Measurements from ENCODE around the gene ZNF17.
A peak's percentile ranks its signal among the peaks of the same experiment; 100 is the strongest.

ZNF17 gene

DNA sequence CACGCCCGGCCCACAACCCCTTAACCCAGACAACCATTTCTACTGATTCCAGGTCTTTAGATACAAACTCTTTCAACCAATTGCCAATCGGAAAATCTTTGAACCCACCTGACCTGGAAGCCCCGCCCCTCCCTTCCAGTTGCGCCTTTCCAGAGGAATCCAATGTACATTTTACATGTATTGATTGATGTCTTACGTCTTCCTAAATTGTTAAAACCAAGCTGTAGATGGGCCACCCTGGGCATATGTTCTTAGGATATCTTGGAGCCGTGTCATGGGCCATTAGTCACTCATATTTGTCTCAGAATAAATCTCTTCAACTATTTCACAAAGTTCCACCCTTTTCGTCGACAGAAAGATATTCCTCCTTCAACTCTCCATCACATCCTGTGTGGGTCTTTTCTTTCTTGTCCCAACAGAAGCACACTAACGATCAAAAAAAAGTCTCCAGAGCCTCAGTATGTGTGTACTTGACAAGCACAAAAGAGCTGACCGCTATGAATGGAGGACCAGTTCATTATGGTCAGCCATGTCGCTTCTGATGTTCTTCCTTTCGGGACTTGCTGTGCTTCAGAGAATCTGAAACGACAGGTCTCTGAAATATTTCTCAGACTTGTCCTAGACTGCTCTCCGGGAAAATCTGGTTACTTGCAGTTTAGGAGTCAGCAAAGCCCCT, 23.6 kb downstream of the ZNF17 start:
- no peak for DNase-seq

DNA sequence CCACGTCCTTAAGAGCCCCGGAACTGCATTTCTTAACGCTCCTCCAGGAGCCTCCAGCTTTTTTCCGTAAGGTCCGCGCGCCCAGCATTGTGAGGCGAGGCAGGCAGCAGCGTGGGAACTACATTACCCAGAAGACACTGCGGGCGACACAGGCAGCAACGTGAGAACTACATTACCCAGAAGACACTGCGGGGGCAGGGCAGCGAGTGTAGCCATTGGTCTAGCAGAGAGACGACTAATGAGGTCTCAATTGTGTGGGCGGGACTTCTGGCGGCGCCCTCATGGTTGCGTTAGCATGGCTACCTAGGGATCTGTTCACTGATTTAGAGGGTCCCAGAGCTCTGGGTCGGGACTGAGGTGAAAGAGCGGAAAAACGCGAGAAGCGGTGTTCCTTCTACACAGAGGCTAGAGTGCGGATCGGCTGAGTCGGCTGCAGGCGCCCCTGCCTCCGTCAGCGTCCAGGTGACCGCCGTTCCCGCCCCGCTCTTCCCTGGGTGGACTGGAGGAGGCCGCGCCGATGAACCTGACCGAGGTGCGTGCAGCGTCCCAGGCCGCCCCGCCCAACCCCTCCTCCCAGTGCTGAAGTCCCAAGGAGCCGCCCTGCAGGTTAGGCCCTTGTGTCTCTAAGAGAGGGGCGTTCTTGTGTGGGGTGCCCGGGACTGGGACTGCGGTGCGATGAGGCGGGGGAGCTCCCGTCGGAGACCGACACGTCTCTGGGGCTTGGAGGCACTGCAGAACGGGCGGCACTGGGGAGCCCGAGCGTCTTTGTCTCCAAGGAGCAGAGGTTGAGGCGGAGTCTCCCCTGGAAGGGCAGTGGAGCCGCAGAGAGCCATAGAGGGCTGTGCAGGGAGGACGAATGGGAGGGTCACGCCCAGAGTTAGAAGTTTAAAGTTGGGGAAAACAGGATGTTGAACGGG, 24.4 kb downstream of the ZNF17 start, which contains the start of gene ZNF749:
ZNF749 (plus strand) TSS at position 264 of the 917 bp plus-strand sequence; CDS start at position 518, 254 bp downstream.
- peak; percentile 87 to 98 (median 96) for DNase-seq

DNA sequence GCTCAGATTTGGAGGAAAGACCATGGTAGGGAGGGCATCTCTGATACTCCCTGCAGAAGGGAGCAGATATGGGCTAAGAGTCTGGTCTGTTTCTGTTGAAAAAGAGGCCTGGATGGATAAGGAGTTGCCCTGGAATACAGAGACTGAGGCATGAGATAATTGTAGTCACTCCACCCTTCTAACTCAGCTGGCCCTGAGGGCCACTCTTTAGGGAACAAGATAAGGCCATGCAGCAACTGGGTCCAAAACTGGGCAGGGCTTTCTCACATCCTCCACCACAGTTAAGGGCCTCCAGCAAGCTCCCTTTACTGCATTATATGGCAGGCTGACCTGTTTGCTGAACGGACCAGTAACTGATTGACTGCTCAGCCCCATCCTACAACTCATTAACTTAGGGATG, 25.5 kb downstream of the ZNF17 start:
- DNase-seq: no peak

DNA sequence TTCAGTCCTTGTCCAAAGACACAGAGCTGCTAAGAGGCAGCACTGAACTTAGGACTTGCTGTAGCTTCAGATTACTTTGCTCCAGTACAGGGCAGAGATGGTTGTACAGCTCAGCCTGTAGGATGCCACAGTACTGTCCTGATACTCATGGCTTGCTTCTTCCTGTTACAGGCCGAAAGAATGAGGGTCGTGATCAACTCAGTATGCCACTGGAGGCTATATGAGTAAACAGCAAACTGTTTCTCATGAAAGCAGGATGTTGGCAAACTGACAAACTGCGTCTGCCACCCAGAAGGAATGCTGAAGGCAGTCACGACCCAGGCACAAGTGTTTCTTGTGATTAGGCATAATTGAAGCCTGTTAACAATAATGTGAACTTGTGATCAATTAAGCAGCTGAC, 27.0 kb downstream of the ZNF17 start:
- DNase-seq: no peak

DNA sequence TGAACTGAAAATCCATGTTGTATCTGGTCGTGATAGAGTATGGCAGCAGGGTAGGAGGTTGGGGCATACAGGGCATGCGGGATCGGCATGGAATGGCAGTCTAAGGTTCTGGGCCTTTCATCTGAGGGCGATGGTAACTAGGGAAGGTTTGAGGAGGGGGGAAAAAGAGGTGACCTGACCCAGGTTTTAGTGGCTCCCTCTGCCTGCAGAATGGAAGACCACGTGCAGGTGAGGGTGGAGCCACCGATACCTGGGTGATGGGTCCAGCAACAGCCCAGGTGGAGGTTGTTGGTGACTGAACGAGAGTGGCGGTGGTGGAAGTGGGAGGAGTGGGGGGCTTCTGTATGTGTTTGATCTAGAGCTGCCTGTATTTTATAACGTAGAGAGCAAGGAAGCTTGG, 28.0 kb downstream of the ZNF17 start:
- DNase-seq: no peak

DNA sequence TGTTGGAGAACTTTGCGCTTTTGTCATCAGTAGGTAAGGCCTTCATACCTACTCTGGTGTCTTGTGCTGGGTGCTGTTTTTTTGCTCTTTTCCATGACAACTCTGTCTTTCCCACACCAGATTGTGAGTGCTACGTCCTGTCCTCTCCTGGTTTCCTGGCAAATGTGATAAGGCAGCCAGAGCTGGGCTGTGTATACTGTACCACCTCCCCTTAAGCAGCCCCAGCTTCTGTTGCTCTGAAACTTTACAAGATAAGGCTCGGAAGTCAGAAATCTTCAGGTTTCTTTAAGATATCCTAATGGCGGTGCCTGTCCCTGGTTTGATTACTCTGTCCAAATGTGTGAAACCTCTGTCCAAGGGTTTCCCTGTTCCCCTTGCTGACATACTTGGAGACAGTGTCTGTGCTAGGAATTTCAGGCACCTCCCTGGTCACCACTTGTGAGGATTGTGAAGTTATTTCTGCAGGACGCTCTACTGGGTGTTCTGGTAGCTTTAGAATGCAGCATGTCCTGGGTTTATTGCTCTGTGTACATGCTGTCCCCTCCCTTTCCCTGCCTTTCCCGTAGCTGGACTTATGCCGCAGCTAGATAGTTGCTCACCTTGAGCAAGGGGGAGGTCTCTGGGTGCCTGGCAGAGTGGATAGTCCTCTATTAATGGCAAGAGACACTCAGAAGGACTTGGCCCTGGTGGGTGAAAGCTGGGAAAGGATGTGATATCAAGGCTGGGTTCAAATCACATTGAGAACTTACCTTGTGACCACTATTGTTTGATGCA, 31.2 kb downstream of the ZNF17 start:
- DNase-seq: no peak

DNA sequence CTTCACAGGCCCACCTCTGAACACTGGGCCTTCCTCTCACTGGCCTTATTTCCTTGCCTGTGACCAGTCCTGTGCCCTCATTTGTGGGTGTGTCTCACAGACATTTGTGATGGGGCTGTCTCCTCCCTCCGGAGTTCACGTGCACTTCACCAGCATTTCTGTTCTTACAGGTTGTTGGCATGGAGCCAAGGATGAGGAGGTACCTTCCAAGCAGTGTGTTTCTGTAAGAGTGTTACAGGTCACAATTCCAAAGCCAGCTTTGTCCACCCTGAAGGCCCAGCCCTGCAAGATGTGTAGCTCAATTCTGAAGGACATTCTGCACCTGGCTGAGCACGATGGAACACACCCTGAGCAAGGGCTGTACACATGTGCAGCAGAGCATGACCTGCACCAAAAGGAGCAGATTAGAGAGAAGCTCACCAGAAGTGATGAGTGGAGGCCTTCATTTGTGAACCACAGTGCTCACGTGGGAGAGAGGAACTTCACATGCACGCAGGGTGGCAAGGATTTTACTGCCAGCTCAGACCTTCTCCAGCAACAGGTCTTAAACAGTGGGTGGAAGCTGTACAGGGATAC, 32.2 kb downstream of the ZNF17 start:
- no peak for DNase-seq

DNA sequence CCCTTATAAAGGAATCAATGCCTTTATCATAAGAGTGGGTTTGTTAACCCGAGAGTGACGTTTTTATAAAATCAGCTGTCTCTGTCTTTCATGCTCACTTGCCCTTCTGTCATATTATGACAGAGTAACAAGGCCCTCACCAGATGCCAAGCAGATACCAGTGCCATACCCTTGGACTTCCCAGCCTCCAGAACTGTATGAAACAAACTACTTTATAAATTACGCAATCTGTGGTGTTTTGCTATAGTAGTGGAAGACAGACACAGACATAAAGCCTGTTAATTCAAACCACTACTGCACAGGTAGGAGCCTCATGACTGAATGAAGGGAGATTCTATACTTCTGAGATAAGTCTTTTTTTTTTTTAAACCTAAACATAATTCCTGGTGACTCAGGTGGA, 41.3 kb downstream of the ZNF17 start:
- no peak for DNase-seq

DNA sequence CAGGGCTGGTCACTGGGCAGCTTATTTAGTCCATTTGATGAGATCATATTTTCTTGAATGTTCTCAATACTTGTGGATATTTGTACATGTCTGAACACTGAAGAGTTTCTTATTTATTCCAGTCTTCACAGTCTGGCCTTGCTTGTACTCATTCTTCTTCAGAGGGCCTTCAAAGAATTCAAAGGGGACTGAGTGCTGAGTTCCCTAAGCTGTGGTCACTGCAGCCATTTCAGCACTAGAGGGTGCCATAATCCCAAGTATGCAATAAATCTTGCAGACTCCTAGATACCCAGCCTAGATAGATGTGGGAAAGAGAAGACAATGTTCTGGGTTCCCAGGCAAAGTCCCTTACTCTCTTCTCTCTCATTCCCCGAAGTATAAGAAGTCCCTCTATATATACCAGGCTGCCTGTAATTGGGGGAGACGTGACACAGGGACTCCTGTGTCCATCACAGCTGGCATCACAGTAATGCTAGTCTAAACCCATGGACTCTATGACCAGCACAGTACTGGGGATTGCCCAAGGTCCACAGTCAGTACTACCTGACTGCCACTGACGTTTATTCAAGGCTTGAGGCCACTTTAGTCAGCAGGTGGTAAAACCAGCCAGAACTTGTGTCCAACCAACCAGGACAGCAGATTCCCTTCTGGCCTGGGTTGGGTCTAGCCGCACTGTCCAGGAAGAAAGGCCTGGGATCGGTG, 54.9 kb downstream of the ZNF17 start:
- peak in 1 of 6 experiments; percentile 5 for DNase-seq

DNA sequence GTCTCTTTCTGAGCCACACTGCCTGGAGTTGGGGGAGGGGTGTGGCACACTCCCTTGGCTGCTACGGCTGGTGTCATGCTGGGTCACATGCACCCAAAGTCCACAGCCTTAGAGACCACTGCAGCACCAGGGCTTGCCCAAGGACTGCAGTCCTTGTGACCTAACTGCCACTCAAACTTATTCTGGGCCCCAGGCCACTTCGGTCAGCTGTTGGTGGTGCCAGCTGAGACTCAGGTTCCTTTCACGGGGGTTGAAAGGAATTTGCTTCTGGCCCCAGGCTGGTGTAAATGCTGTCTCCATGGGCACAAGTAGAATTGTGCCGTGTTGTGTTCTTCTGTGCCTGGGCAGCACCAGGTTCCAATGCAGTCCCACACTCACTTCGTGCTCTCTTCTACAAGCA, 55.5 kb downstream of the ZNF17 start:
- no peak for DNase-seq

All from stimulated activated naive CD4-positive, alpha-beta T cell (primary cell).